ENCODE results near the gene NANOGP8. TPM values are rescaled to one million over a fixed set of nuclear protein-coding genes. Genes with fewer than 3 reads are reported as not detected.
"Not testable (repeated sequence)": the region's sequence is repeated elsewhere in the genome, so short reads cannot be mapped to it uniquely, and the experiment has no call there.

NANOGP8 gene
- total RNA-seq: 0.54 TPM in 1 of 2 replicates, not detected in the other
- long read RNA-seq: 0 reads

- not testable (repeated sequence) for H3K27me3 Mint-ChIP-seq (ENCODE audit: unreplicated experiment); H3K27ac Mint-ChIP-seq (ENCODE audit: unreplicated experiment); DNase-seq (ENCODE audit: extremely low spot score, unreplicated experiment); H3K4me3 Mint-ChIP-seq (ENCODE audit: unreplicated experiment); H3K9me3 Mint-ChIP-seq (ENCODE audit: unreplicated experiment); H3K36me3 Mint-ChIP-seq (ENCODE audit: unreplicated experiment); H3K4me1 Mint-ChIP-seq (ENCODE audit: unreplicated experiment)
These were observed at the start of gene NANOGP8 for GRCh38 chr15:35085176-35085919. Gene NANOGP8, minus strand, starts transcription at chr15:35085295. Its CDS starts 185 bp downstream, at chr15:35085110.

GRCh38 chr15:35134299-35134698 is 49.2 kb upstream of the NANOGP8 start:
- DNase-seq (ENCODE audit: extremely low spot score, unreplicated experiment): no peak
- no peaks in the 10 kb centered on the region for H3K4me1 Mint-ChIP-seq (ENCODE audit: unreplicated experiment)
- H3K27ac Mint-ChIP-seq (ENCODE audit: unreplicated experiment): no peak overlapping the region
- no peaks in the 10 kb centered on the region for H3K27me3 Mint-ChIP-seq (ENCODE audit: unreplicated experiment)
- TF ChIP-seq CTCF (IDR thresholded peaks at IDR 0.05): no peak
- H3K4me3 Mint-ChIP-seq (ENCODE audit: unreplicated experiment): no peak overlapping the region
- H3K9me3 Mint-ChIP-seq (ENCODE audit: unreplicated experiment): peaks cover 7% of the 10 kb centered on the region
- peaks cover 2% of the 10 kb centered on the region for H3K36me3 Mint-ChIP-seq (ENCODE audit: unreplicated experiment)

- H3K27me3 Mint-ChIP-seq (ENCODE audit: unreplicated experiment): no peaks in the 10 kb centered on the region
- peaks cover 12% of the 10 kb centered on the region for H3K9me3 Mint-ChIP-seq (ENCODE audit: unreplicated experiment)
- TF ChIP-seq CTCF (IDR thresholded peaks at IDR 0.05): no peak
- DNase-seq (ENCODE audit: extremely low spot score, unreplicated experiment): no peak
- H3K36me3 Mint-ChIP-seq (ENCODE audit: unreplicated experiment): peaks cover 2% of the 10 kb centered on the region
- no peaks in the 10 kb centered on the region for H3K4me1 Mint-ChIP-seq (ENCODE audit: unreplicated experiment)
- H3K27ac Mint-ChIP-seq (ENCODE audit: unreplicated experiment): no peak overlapping the region
- H3K4me3 Mint-ChIP-seq (ENCODE audit: unreplicated experiment): no peak overlapping the region
These were observed 45.1 kb upstream of the NANOGP8 start for GRCh38 chr15:35130245-35130644.

GRCh38 chr15:35129361-35129760 is 44.3 kb upstream of the NANOGP8 start:
- no peak for DNase-seq (ENCODE audit: extremely low spot score, unreplicated experiment)
- no peak for TF ChIP-seq CTCF (IDR thresholded peaks at IDR 0.05)
- H3K36me3 Mint-ChIP-seq (ENCODE audit: unreplicated experiment): peaks cover 2% of the 10 kb centered on the region
- H3K27me3 Mint-ChIP-seq (ENCODE audit: unreplicated experiment): no peaks in the 10 kb centered on the region
- H3K27ac Mint-ChIP-seq (ENCODE audit: unreplicated experiment): no peak overlapping the region
- peaks cover 15% of the 10 kb centered on the region for H3K9me3 Mint-ChIP-seq (ENCODE audit: unreplicated experiment)
- no peaks in the 10 kb centered on the region for H3K4me1 Mint-ChIP-seq (ENCODE audit: unreplicated experiment)
- H3K4me3 Mint-ChIP-seq (ENCODE audit: unreplicated experiment): no peak overlapping the region

- no peaks in the 10 kb centered on the region for H3K27me3 Mint-ChIP-seq (ENCODE audit: unreplicated experiment)
- H3K4me1 Mint-ChIP-seq (ENCODE audit: unreplicated experiment): no peaks in the 10 kb centered on the region
- peaks cover 2% of the 10 kb centered on the region for H3K36me3 Mint-ChIP-seq (ENCODE audit: unreplicated experiment)
- DNase-seq (ENCODE audit: extremely low spot score, unreplicated experiment): no peak
- peaks cover 16% of the 10 kb centered on the region for H3K9me3 Mint-ChIP-seq (ENCODE audit: unreplicated experiment)
- no peak for TF ChIP-seq CTCF (IDR thresholded peaks at IDR 0.05)
- no peak overlapping the region for H3K4me3 Mint-ChIP-seq (ENCODE audit: unreplicated experiment)
- H3K27ac Mint-ChIP-seq (ENCODE audit: unreplicated experiment): no peak overlapping the region
These were observed 42.6 kb upstream of the NANOGP8 start for GRCh38 chr15:35127717-35128116.

Data from osteocyte (in vitro differentiated cells).